T-helper 2 cell treated with Interferon-gamma antibody and Interleukin-4, amounts not matched to agents 5 μg/mL and 100 μg/mL, for 36 hours (primary cell): ENCODE results near the gene KDM8.
"Not testable (repeated sequence)": the region's sequence is repeated elsewhere in the genome, so short reads cannot be mapped to it uniquely, and the experiment has no call there.

Source experiments
- DNase-seq: peaks from one replicate; pipeline ENCODE4 v3.0.0; 2021; ENCODE audit warnings: low spot score
- H3K27ac Mint-ChIP-seq: one replicate; pipeline ENCODE4 v1.8.0; 2021; ENCODE audit warnings: mild to moderate bottlenecking, mixed read lengths
- H3K27me3 Mint-ChIP-seq: one replicate; pipeline ENCODE4 v1.8.0; 2021; ENCODE audit warnings: low read depth, mixed read lengths
- H3K36me3 Mint-ChIP-seq: one replicate; pipeline ENCODE4 v1.8.0; 2021; ENCODE audit warnings: low read depth, mixed read lengths
- H3K4me1 Mint-ChIP-seq: one replicate; pipeline ENCODE4 v1.8.0; 2021; ENCODE audit warnings: low read depth, mixed read lengths
- H3K4me3 Mint-ChIP-seq: one replicate; pipeline ENCODE4 v1.8.0; 2022; ENCODE audit warnings: mild to moderate bottlenecking, moderate library complexity, mixed read lengths
- H3K9me3 Mint-ChIP-seq: one replicate; pipeline ENCODE4 v1.8.0; 2021; ENCODE audit warnings: mixed read lengths

Gene KDM8

GRCh38 chr16:27242398-27242797 lies 39.1 kb downstream of the KDM8 start:
- Mint-ChIP-seq H3K4me1 (peaks cover 88% of the 10 kb centered on the region), H3K27ac (peak overlapping the region; percentile 94), H3K36me3 (peaks cover 45% of the 10 kb centered on the region), H3K4me3 (peak overlapping the region; percentile 74), H3K9me3 (no peaks in the 10 kb centered on the region), H3K27me3 (no peaks in the 10 kb centered on the region)
- DNase-seq: no peak

- Mint-ChIP-seq H3K27ac (peak overlapping the region; percentile 94), H3K4me1 (peaks cover 85% of the 10 kb centered on the region), H3K9me3 (peaks cover 3% of the 10 kb centered on the region), H3K4me3 (peak overlapping the region; percentile 74), H3K36me3 (peaks cover 51% of the 10 kb centered on the region), H3K27me3 (no peaks in the 10 kb centered on the region)
- no peak for DNase-seq
Observed at GRCh38 chr16:27242868-27243590, 39.7 kb downstream of the KDM8 start.

GRCh38 chr16:27243725-27244362 lies 40.5 kb downstream of the KDM8 start:
- H3K4me1 Mint-ChIP-seq: peaks cover 80% of the 10 kb centered on the region

GRCh38 chr16:27244363-27244755 lies 41.0 kb downstream of the KDM8 start:
- H3K36me3 Mint-ChIP-seq: peaks cover 52% of the 10 kb centered on the region
- peak overlapping the region; percentile 74 for H3K4me3 Mint-ChIP-seq
- peak overlapping the region; percentile 94 for H3K27ac Mint-ChIP-seq
- peaks cover 8% of the 10 kb centered on the region for H3K9me3 Mint-ChIP-seq
- no peaks in the 10 kb centered on the region for H3K27me3 Mint-ChIP-seq
- peaks cover 76% of the 10 kb centered on the region for H3K4me1 Mint-ChIP-seq
- no peak for DNase-seq

More at GRCh38 chr16:27243725-27244362, 40.5 kb downstream of the KDM8 start:
- no peak for DNase-seq
- H3K27ac Mint-ChIP-seq: peak overlapping the region; percentile 94
- peaks cover 54% of the 10 kb centered on the region for H3K36me3 Mint-ChIP-seq
- H3K9me3 Mint-ChIP-seq: peaks cover 7% of the 10 kb centered on the region
- peak overlapping the region; percentile 74 for H3K4me3 Mint-ChIP-seq
- H3K27me3 Mint-ChIP-seq: no peaks in the 10 kb centered on the region

GRCh38 chr16:27245276-27246172 lies 42.2 kb downstream of the KDM8 start:
- peak; percentile 87 for DNase-seq
- H3K4me1 Mint-ChIP-seq: peaks cover 78% of the 10 kb centered on the region
- H3K4me3 Mint-ChIP-seq: peak overlapping the region; percentile 74
- H3K27ac Mint-ChIP-seq: peak overlapping the region; percentile 94
- H3K27me3 Mint-ChIP-seq: no peaks in the 10 kb centered on the region
- peaks cover 55% of the 10 kb centered on the region for H3K36me3 Mint-ChIP-seq
- H3K9me3 Mint-ChIP-seq: peaks cover 11% of the 10 kb centered on the region

GRCh38 chr16:27246439-27246838 lies 43.1 kb downstream of the KDM8 start:
- Mint-ChIP-seq H3K27me3 (no peaks in the 10 kb centered on the region), H3K36me3 (peaks cover 56% of the 10 kb centered on the region), H3K4me1 (peaks cover 78% of the 10 kb centered on the region), H3K27ac (peak overlapping the region; percentile 94), H3K9me3 (peaks cover 11% of the 10 kb centered on the region), H3K4me3 (peak overlapping the region; percentile 74)
- DNase-seq: no peak

GRCh38 chr16:27247076-27247475 lies 43.8 kb downstream of the KDM8 start:
- peak overlapping the region; percentile 94 for H3K27ac Mint-ChIP-seq

GRCh38 chr16:27248036-27248435 lies 44.7 kb downstream of the KDM8 start:
- Mint-ChIP-seq H3K4me1 (peaks cover 75% of the 10 kb centered on the region), H3K9me3 (peaks cover 11% of the 10 kb centered on the region), H3K4me3 (no peak overlapping the region), H3K36me3 (peaks cover 62% of the 10 kb centered on the region), H3K27ac (peak overlapping the region; percentile 16), H3K27me3 (no peaks in the 10 kb centered on the region)
- no peak for DNase-seq

More at GRCh38 chr16:27247076-27247475, 43.8 kb downstream of the KDM8 start:
- Mint-ChIP-seq H3K9me3 (peaks cover 11% of the 10 kb centered on the region), H3K4me3 (peak overlapping the region; percentile 74), H3K4me1 (peaks cover 79% of the 10 kb centered on the region), H3K36me3 (peaks cover 58% of the 10 kb centered on the region)
- H3K27me3 Mint-ChIP-seq, DNase-seq: not testable (repeated sequence)

GRCh38 chr16:27248886-27249285 lies 45.6 kb downstream of the KDM8 start:
- H3K27ac Mint-ChIP-seq: peak overlapping the region; percentile 80
- not testable (repeated sequence) for H3K4me3 Mint-ChIP-seq, DNase-seq, H3K27me3 Mint-ChIP-seq
- H3K4me1 Mint-ChIP-seq: peaks cover 76% of the 10 kb centered on the region
- peaks cover 11% of the 10 kb centered on the region for H3K9me3 Mint-ChIP-seq
- H3K36me3 Mint-ChIP-seq: peaks cover 68% of the 10 kb centered on the region

- Mint-ChIP-seq H3K27ac (peak overlapping the region; percentile 19), H3K9me3 (peaks cover 11% of the 10 kb centered on the region), H3K36me3 (peaks cover 71% of the 10 kb centered on the region), H3K4me3 (no peak overlapping the region), H3K27me3 (no peaks in the 10 kb centered on the region), H3K4me1 (peaks cover 69% of the 10 kb centered on the region)
- DNase-seq: no peak
Observed at GRCh38 chr16:27251541-27252205, 48.3 kb downstream of the KDM8 start.

GRCh38 chr16:27252206-27252585 lies 48.9 kb downstream of the KDM8 start:
- no peak for DNase-seq
- Mint-ChIP-seq H3K4me1 (peaks cover 69% of the 10 kb centered on the region), H3K27ac (peak overlapping the region; percentile 29), H3K27me3 (no peaks in the 10 kb centered on the region), H3K9me3 (peaks cover 11% of the 10 kb centered on the region), H3K4me3 (no peak overlapping the region), H3K36me3 (peaks cover 70% of the 10 kb centered on the region)

GRCh38 chr16:27253526-27253930 lies 50.2 kb downstream of the KDM8 start:
- Mint-ChIP-seq H3K9me3 (peaks cover 7% of the 10 kb centered on the region), H3K4me1 (peaks cover 73% of the 10 kb centered on the region), H3K27ac (peak overlapping the region; percentile 83), H3K36me3 (peaks cover 65% of the 10 kb centered on the region), H3K4me3 (peak overlapping the region; percentile 60), H3K27me3 (no peaks in the 10 kb centered on the region)
- DNase-seq: peak; percentile 59

- Mint-ChIP-seq H3K4me1 (peaks cover 77% of the 10 kb centered on the region), H3K4me3 (peak overlapping the region; percentile 62), H3K27ac (peak overlapping the region; percentile 83), H3K36me3 (peaks cover 64% of the 10 kb centered on the region), H3K27me3 (no peaks in the 10 kb centered on the region), H3K9me3 (peaks cover 3% of the 10 kb centered on the region)
- peak; percentile 53 for DNase-seq
Observed at GRCh38 chr16:27254262-27254811, 51.0 kb downstream of the KDM8 start.
